Trophoblast cell (in vitro differentiated cells and primary cell): ENCODE results near the gene SLIT3.

ENCODE experiments used
- DNase-seq, 2 donors: peaks; one replicate each; pipeline ENCODE4 v3.0.0-alpha.2; 2016
- H2AFZ ChIP-seq: 2 replicates; pipeline ENCODE4 v1.6.1; 2013; ENCODE audit warnings: low read length, moderate library complexity, mild to moderate bottlenecking; ENCODE audit not compliant: insufficient read depth, poor library complexity
- H2AK5ac ChIP-seq: 2 replicates; pipeline ENCODE4 v1.6.1; 2013; ENCODE audit warnings: mild to moderate bottlenecking, low read length
- H2BK120ac ChIP-seq: 2 replicates; pipeline ENCODE4 v1.6.1; 2013; ENCODE audit warnings: low read length, mild to moderate bottlenecking, moderate library complexity; ENCODE audit not compliant: insufficient read depth, poor library complexity
- H2BK12ac ChIP-seq: 2 replicates; pipeline ENCODE4 v1.6.1; 2013; ENCODE audit warnings: mild to moderate bottlenecking, low read length, moderate library complexity
- H2BK5ac ChIP-seq: 2 replicates; pipeline ENCODE4 v1.6.1; 2013; ENCODE audit warnings: low read length, low read depth, moderate library complexity, mild to moderate bottlenecking; ENCODE audit not compliant: poor library complexity
- H3K14ac ChIP-seq: 2 replicates; pipeline ENCODE4 v1.6.1; 2013; ENCODE audit warnings: mild to moderate bottlenecking, low read length
- H3K18ac ChIP-seq: 2 replicates; pipeline ENCODE4 v1.6.1; 2013; ENCODE audit warnings: mild to moderate bottlenecking, low read length
- H3K23ac ChIP-seq: 2 replicates; pipeline ENCODE4 v1.6.1; 2013; ENCODE audit warnings: low read length
- H3K27ac ChIP-seq: 2 replicates; pipeline ENCODE4 v1.5.1; 2013; ENCODE audit warnings: low read depth, mild to moderate bottlenecking, inconsistent platforms, low read length, moderate library complexity
- H3K27me3 ChIP-seq: 2 replicates; pipeline ENCODE4 v1.6.1; 2013; ENCODE audit warnings: inconsistent platforms, mild to moderate bottlenecking, low read length, moderate library complexity; ENCODE audit not compliant: insufficient read depth
- H3K36me3 ChIP-seq, 2 experiments: 1 replicate in 1 of 2; 2 replicates in 1 of 2; pipeline ENCODE4 v1.6.1; 2013; ENCODE audit warnings: low read length in 2 of 2, mild to moderate bottlenecking in 2 of 2, moderate library complexity in 1 of 2; ENCODE audit not compliant: insufficient read depth in 2 of 2, control insufficient read depth in 1 of 2
- H3K4ac ChIP-seq: 2 replicates; pipeline ENCODE4 v1.6.1; 2013; ENCODE audit warnings: low read depth, mild to moderate bottlenecking, low read length, moderate library complexity
- H3K4me1 ChIP-seq, 2 experiments: 1 replicate in 1 of 2; 2 replicates in 1 of 2; pipeline ENCODE4 v1.6.1; 2013; ENCODE audit warnings: low read length in 2 of 2, mild to moderate bottlenecking in 2 of 2, moderate library complexity in 1 of 2; ENCODE audit not compliant: insufficient read depth in 2 of 2, control insufficient read depth in 1 of 2
- H3K4me2 ChIP-seq: 2 replicates; pipeline ENCODE4 v1.6.1; 2013; ENCODE audit warnings: inconsistent platforms, mild to moderate bottlenecking, low read length, moderate library complexity
- H3K4me3 ChIP-seq: 2 replicates; pipeline ENCODE4 v1.5.1; 2013; ENCODE audit warnings: mild to moderate bottlenecking, low read depth, low read length, inconsistent platforms
- H3K79me1 ChIP-seq: one replicate; pipeline ENCODE4 v1.6.1; 2013; ENCODE audit warnings: low read length
- H3K79me2 ChIP-seq: 2 replicates; pipeline ENCODE4 v1.6.1; 2013; ENCODE audit warnings: low read length, mild to moderate bottlenecking; ENCODE audit not compliant: control insufficient read depth, insufficient read depth, poor library complexity
- H3K9ac ChIP-seq: 2 replicates; pipeline ENCODE4 v1.6.1; 2013; ENCODE audit warnings: mild to moderate bottlenecking, low read length
- H3K9me3 ChIP-seq: 2 replicates; pipeline ENCODE4 v1.6.1; 2013; ENCODE audit warnings: low read depth, mild to moderate bottlenecking, control low read depth, inconsistent platforms, low read length; ENCODE audit not compliant: insufficient read depth
- H4K12ac ChIP-seq: 2 replicates; pipeline ENCODE4 v1.6.1; 2013; ENCODE audit warnings: low read depth, mild to moderate bottlenecking, low read length, moderate library complexity
- H4K8ac ChIP-seq: 2 replicates; pipeline ENCODE4 v1.6.1; 2013; ENCODE audit warnings: low read depth, mild to moderate bottlenecking, low read length, moderate library complexity
- H4K91ac ChIP-seq: one replicate; pipeline ENCODE4 v1.6.1; 2013; ENCODE audit warnings: low read depth, mild to moderate bottlenecking, low read length, moderate library complexity
- WGBS: extraction: QIAGEN DNeasy Blood & Tissue Kit; methylation state at CpG from one replicate; pipeline ENCODE4 v1.1.7; 2013; ENCODE audit warnings: missing lambda C conversion rate; ENCODE audit not compliant: insufficient read length, insufficient coverage; ENCODE audit errors: extremely low coverage; 5-methylcytosine and 5-hydroxymethylcytosine counted together

Gene SLIT3

DNA sequence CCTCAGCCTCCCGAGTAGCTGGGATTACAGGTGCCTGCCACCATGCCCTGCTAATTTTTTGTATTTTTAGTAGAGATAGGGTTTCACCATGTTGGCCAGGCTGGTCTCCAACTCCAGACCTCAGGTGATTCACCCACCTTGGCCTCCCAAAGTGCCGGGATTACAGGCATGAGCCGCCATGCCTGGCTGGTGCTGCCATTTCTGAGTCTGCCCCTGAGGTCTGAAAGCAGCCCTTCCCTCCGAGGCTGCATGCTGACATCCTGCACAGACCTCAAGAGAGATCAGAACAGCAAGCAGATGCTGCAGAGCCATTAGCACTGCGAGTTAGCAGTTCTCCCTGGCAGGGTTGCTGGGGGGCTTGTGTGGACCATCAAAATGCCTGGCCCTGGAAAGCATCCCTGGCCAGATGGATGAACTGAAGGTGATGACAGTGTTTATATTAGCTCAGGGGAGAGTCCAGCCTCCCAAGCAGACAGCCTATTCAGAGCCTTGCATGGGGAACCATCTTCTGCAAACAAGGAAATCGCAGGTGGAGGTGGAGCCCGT, 545.3 kb downstream of the SLIT3 start:
- no peak overlapping the region for H3K4me2 ChIP-seq
- H3K27ac ChIP-seq: no peak overlapping the region
- no peak overlapping the region for H2AFZ ChIP-seq
- H3K79me1 ChIP-seq: no peaks in the 10 kb centered on the region
- H2BK120ac ChIP-seq: no peak overlapping the region
- H3K9ac ChIP-seq: no peak overlapping the region
- no peak overlapping the region for H3K14ac ChIP-seq
- DNase-seq: no peak
- no peak overlapping the region for H3K23ac ChIP-seq
- no peak overlapping the region for H2BK12ac ChIP-seq
- no peaks in the 10 kb centered on the region for H3K79me2 ChIP-seq
- WGBS: no CpG with 5 or more reads among the region's 7 CpGs
- no peak overlapping the region for H2BK5ac ChIP-seq
- no peak overlapping the region for H2AK5ac ChIP-seq
- no peaks in the 10 kb centered on the region for H3K9me3 ChIP-seq
- no peak overlapping the region for H3K18ac ChIP-seq
- H4K91ac ChIP-seq: no peak overlapping the region
- no peak overlapping the region for H3K4me3 ChIP-seq
- no peak overlapping the region for H4K12ac ChIP-seq
- peaks cover 30 to 43% of the 10 kb centered on the region in 2 experiments for H3K36me3 ChIP-seq
- no peak overlapping the region for H3K4ac ChIP-seq
- no peaks in the 10 kb centered on the region for H3K27me3 ChIP-seq
- H4K8ac ChIP-seq: no peak overlapping the region
- H3K4me1 ChIP-seq: no peaks in the 10 kb centered on the region

DNA sequence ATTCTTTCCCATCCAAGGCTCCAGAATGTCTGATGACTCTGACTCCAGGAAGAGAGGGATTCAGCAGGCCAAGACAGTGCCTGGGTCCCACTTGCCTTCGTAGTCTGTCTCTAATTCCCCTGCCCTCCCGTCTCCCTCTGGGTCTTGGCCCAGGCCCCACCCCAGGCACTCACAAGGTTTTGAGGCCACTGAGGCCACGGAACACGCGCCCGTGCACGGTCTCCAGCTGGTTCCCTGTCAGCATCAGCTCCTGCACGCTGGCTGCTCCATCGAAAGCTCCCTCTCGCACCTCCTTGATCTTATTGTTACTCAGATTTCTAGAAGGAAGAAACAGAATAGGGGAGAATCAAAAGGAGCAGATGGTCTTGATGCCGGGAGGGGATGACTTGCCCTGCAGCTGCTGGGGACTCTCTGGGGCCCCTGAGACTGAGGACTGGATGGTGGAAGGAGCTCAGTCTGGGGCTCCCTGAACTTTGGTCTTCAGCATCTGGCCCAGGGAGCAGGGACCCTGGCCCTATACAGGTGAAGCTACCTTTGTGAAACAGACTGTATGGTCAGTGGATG, 547.2 kb downstream of the SLIT3 start:
- Histone ChIP-seq H2BK12ac (no peak overlapping the region), H4K8ac (no peak overlapping the region), H3K79me1 (no peaks in the 10 kb centered on the region), H3K4me3 (no peak overlapping the region), H4K91ac (no peak overlapping the region), H2BK5ac (no peak overlapping the region), H3K18ac (no peak overlapping the region), H3K9ac (no peak overlapping the region), H4K12ac (no peak overlapping the region), H2AK5ac (no peak overlapping the region), H3K4me2 (no peak overlapping the region), H3K4ac (no peak overlapping the region), H3K23ac (no peak overlapping the region), H3K79me2 (no peaks in the 10 kb centered on the region), H3K9me3 (no peaks in the 10 kb centered on the region), H3K14ac (no peak overlapping the region), H3K4me1 (no peaks in the 10 kb centered on the region), H2BK120ac (no peak overlapping the region), H2AFZ (no peak overlapping the region), H3K27me3 (no peaks in the 10 kb centered on the region), H3K27ac (no peak overlapping the region), H3K36me3 (peaks cover 25 to 39% of the 10 kb centered on the region in 2 experiments)
- no peak for DNase-seq
- no CpG with 5 or more reads among the region's 11 CpGs for WGBS

DNA sequence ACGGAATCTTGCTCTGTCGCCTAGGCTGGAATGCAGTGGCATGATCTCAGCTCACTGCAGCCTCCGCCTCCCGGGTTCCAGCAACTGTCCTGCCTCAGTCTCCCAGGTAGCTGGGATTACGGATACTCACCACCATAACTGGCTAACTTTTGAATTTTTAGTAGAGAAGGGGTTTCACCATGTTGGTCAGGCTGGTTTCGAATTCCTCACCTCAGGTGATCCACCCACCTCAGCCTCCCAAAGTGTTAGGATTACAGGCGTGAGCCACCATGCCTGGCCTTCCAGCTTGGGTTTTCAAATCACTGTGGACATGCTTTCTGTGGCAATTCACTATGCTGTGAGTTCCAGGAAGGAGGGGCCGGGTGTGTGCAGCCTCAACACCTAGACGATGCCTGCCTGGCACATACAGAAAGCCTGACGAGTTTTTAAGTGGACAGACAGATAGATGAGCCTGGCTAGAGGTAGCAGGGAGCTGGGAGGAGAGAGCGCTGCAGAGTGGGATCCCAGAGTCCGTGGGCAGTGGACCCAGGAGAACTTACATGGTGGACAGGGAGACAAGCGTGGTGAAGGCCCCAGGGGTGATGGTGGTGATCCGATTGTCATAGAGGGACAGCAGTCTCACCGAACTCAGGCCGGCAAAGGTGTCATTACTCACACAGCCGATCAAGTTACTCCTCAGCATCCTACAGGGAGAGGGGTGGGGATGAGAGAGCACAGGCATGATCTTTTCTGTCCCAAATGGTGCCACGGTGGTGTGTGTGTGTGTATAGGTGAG, 548.3 kb downstream of the SLIT3 start:
- Histone ChIP-seq H2BK120ac (no peak overlapping the region), H4K91ac (no peak overlapping the region), H3K79me1 (no peaks in the 10 kb centered on the region), H3K4me2 (no peak overlapping the region), H4K8ac (no peak overlapping the region), H2AK5ac (no peak overlapping the region), H3K27me3 (no peaks in the 10 kb centered on the region), H3K23ac (no peak overlapping the region), H2BK5ac (no peak overlapping the region), H2AFZ (no peak overlapping the region), H3K79me2 (no peaks in the 10 kb centered on the region), H3K27ac (no peak overlapping the region), H3K18ac (no peak overlapping the region), H3K4ac (no peak overlapping the region), H3K36me3 (peaks cover 29 to 39% of the 10 kb centered on the region in 2 experiments), H4K12ac (no peak overlapping the region), H3K9ac (no peak overlapping the region), H3K14ac (no peak overlapping the region), H2BK12ac (no peak overlapping the region), H3K9me3 (peaks cover 3% of the 10 kb centered on the region), H3K4me1 (no peaks in the 10 kb centered on the region), H3K4me3 (no peak overlapping the region)
- no peak for DNase-seq
- no CpG with 5 or more reads among the region's 18 CpGs for WGBS

DNA sequence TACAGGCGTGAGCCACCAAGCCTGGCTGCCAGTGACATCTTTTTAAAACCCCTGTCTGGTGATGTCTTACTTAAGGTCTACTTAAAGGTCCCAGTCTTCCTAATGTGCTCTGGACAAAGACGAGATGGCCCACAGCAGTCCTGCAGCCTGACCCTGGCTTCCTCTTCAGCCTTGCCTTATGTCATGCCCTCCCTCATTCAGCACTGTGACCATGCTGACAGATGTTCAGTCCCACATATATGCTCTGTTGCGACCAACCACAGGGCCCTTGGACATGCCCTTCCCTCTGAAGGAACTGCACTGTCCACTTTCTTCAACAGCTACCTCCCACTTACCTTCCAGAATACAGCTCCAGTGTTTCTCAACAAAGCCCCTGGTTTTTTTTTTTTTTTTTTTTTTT, 548.9 kb downstream of the SLIT3 start:
- WGBS: no CpG with 5 or more reads among the region's 3 CpGs
- H2AK5ac ChIP-seq: no peak overlapping the region
- peaks cover 34 to 45% of the 10 kb centered on the region in 2 experiments for H3K36me3 ChIP-seq

More for the DNA sequence above, 548.9 kb downstream of the SLIT3 start:
- Histone ChIP-seq H3K4ac (no peak overlapping the region), H4K8ac (no peak overlapping the region), H2AFZ (no peak overlapping the region), H3K4me1 (no peaks in the 10 kb centered on the region), H2BK5ac (no peak overlapping the region), H4K91ac (no peak overlapping the region), H3K79me1 (no peaks in the 10 kb centered on the region), H3K23ac (no peak overlapping the region), H3K9me3 (peaks cover 3% of the 10 kb centered on the region), H3K9ac (no peak overlapping the region), H2BK12ac (no peak overlapping the region), H3K4me3 (no peak overlapping the region), H3K4me2 (no peak overlapping the region), H3K27ac (no peak overlapping the region), H3K27me3 (no peaks in the 10 kb centered on the region), H2BK120ac (no peak overlapping the region), H3K79me2 (no peaks in the 10 kb centered on the region), H3K18ac (no peak overlapping the region), H4K12ac (no peak overlapping the region), H3K14ac (no peak overlapping the region)
- DNase-seq: no peak
